Mesothelial cell of epicardium (in vitro differentiated cells): ENCODE measurements around the gene KIF16B. TPM values are rescaled to one million over a fixed set of nuclear protein-coding genes. Genes with fewer than 3 reads are reported as not detected.

Source experiments
- DNase-seq, 2 experiments: peaks; one replicate each; pipeline ENCODE4 v3.0.0; 2021; ENCODE audit warnings: low spot score in 2 of 2; ENCODE audit not compliant: unreplicated experiment in 2 of 2
- H3K27ac Mint-ChIP-seq: 2 replicates; pipeline ENCODE4 v1.8.0; 2021; ENCODE audit warnings: mixed read lengths
- H3K27me3 Mint-ChIP-seq: 2 replicates; pipeline ENCODE4 v1.8.0; 2021; ENCODE audit warnings: low read depth, mixed read lengths
- H3K36me3 Mint-ChIP-seq: 2 replicates; pipeline ENCODE4 v1.8.0; 2021; ENCODE audit warnings: mixed read lengths
- H3K4me1 Mint-ChIP-seq: 2 replicates; pipeline ENCODE4 v1.8.0; 2021; ENCODE audit warnings: mixed read lengths
- H3K4me3 Mint-ChIP-seq: 2 replicates; pipeline ENCODE4 v1.8.0; 2021; ENCODE audit warnings: mild to moderate bottlenecking, moderate library complexity, mixed read lengths
- H3K9me3 Mint-ChIP-seq: 2 replicates; pipeline ENCODE4 v1.8.0; 2021; ENCODE audit warnings: mixed read lengths
- total RNA-seq: library from RNA; stranded (reverse); gene quantifications from 3 replicates; pipeline ENCODE4 v1.2.1, GENCODE V29; 2021
- TF ChIP-seq, protein P1 (sequence below): fragments of 200-600 bp; sonication (generic); IDR thresholded peaks from one replicate; pipeline ENCODE4 v1.5.0; 2021; ENCODE audit warnings: antibody characterized with exemption; ENCODE audit not compliant: unreplicated experiment

The KIF16B gene
- total RNA-seq, 1 donor from 2014 or later, result 12.8 TPM

DNA sequence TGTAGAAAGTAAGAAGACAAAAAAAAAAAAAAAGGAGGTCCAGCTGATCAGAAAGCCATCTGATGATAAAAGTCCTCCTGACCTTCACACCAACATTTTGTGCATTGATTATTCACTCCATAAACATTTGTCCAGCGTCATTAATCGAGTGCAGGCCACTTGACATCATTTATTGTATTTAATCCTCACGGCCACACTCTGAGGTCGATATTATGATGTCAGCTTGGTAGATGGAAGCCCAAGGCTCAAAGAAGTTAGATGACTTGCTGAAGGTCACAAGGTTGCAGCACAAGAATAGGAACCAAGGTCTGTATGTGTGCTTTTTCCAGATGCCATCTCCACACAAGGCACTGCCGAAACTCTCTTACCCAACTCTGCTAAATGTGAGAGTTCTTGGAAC lies 328.4 kb downstream of the KIF16B start:
- no peak overlapping the region for H3K4me3 Mint-ChIP-seq
- H3K4me1 Mint-ChIP-seq, result no peaks in the 10 kb centered on the region
- peaks cover 15% of the 10 kb centered on the region for H3K27me3 Mint-ChIP-seq
- H3K36me3 Mint-ChIP-seq, result no peaks in the 10 kb centered on the region
- H3K9me3 Mint-ChIP-seq, result peaks cover 3% of the 10 kb centered on the region
- no peak for DNase-seq
- TF ChIP-seq, protein P1, sequence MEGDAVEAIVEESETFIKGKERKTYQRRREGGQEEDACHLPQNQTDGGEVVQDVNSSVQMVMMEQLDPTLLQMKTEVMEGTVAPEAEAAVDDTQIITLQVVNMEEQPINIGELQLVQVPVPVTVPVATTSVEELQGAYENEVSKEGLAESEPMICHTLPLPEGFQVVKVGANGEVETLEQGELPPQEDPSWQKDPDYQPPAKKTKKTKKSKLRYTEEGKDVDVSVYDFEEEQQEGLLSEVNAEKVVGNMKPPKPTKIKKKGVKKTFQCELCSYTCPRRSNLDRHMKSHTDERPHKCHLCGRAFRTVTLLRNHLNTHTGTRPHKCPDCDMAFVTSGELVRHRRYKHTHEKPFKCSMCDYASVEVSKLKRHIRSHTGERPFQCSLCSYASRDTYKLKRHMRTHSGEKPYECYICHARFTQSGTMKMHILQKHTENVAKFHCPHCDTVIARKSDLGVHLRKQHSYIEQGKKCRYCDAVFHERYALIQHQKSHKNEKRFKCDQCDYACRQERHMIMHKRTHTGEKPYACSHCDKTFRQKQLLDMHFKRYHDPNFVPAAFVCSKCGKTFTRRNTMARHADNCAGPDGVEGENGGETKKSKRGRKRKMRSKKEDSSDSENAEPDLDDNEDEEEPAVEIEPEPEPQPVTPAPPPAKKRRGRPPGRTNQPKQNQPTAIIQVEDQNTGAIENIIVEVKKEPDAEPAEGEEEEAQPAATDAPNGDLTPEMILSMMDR, result no peak
- H3K27ac Mint-ChIP-seq, result no peak overlapping the region

GRCh38 chr20:16243470-16243869 lies 329.8 kb downstream of the KIF16B start:
- H3K4me3 Mint-ChIP-seq, result no peak overlapping the region

DNA sequence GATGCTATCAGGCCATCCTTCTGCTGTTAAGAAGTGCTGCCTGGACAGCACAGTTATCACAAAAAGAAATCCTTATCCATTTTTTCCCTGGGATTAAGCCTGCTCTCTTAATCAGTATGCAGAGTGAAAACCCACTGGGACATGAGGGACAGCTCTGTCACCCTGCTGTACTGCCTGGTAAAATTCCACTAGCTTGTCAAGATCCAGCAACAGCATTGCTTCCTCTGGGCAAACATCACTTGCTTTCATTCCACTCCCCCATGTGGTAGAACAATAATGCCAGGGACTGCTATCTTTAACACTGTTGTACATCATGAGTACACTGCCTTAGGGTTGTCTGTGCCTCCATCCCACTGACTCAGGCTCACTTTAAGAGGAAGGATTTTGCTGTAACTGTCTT lies 331.3 kb downstream of the KIF16B start:
- no peak for DNase-seq
- no peaks in the 10 kb centered on the region for H3K4me1 Mint-ChIP-seq
- TF ChIP-seq, protein P1, result no peak
- H3K9me3 Mint-ChIP-seq, result peaks cover 27% of the 10 kb centered on the region
- H3K36me3 Mint-ChIP-seq, result no peaks in the 10 kb centered on the region
- H3K4me3 Mint-ChIP-seq, result no peak overlapping the region
- peaks cover 3% of the 10 kb centered on the region for H3K27me3 Mint-ChIP-seq
- H3K27ac Mint-ChIP-seq, result no peak overlapping the region

More at GRCh38 chr20:16243470-16243869, 329.8 kb downstream of the KIF16B start:
- H3K27ac Mint-ChIP-seq, result no peak overlapping the region
- peaks cover 15% of the 10 kb centered on the region for H3K27me3 Mint-ChIP-seq
- DNase-seq, result no peak
- peaks cover 17% of the 10 kb centered on the region for H3K9me3 Mint-ChIP-seq
- no peaks in the 10 kb centered on the region for H3K36me3 Mint-ChIP-seq
- TF ChIP-seq, protein P1, result no peak
- H3K4me1 Mint-ChIP-seq, result no peaks in the 10 kb centered on the region

DNA sequence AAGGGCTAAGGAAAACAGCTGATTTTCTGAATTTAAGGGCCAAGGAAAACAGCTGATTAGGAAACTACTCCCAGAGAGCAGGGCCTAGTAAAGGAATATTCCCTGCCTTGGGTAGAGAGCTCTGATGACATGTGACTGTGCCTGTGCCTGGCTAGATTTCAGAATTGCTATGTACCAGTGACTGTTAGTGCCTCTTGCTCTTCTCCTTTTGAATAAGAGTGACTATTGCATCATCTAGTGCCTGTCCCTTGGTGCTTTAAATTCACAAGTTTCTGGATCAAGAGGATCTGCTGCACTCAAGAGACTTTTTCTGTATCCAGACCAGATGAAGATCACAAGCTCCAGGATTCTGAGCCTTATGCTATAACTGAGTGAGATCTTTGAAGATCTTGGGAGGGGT lies 332.9 kb downstream of the KIF16B start:
- no peak overlapping the region for H3K27ac Mint-ChIP-seq

DNA sequence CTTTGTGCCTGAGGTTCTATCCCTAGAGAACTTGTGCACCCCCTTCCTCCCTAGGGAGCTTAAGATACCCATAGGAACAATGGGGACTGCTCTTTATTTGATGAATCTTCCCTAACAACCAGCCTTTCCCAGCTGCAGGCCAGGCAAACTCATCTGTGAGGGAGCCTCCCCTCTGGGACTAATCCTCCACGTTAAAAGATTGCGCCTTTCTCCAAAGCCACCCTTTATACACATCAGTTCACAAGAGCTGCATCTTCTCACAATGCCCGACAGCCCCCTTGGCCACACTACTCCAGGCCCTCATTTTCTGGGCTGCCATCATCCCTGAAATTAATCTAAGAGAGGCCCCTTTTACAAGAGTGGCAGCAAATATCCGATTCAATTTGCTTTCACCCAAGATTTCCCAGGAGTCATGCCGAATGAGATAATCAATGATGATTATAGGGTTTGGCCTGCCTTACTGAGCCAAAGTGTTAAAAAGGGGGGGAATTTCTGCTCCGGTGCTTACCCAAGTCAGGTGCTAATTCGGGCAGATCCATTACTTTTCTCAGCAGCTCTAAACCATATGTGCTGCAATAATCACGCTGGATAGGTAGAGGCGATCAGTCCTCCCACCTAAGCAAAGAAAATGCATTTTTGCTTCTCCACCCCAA lies 336.5 kb downstream of the KIF16B start:
- DNase-seq, result no peak
- Mint-ChIP-seq H3K4me3 (no peak overlapping the region), H3K27me3 (no peaks in the 10 kb centered on the region), H3K36me3 (no peaks in the 10 kb centered on the region), H3K27ac (no peak overlapping the region), H3K4me1 (no peaks in the 10 kb centered on the region), H3K9me3 (peaks cover 27% of the 10 kb centered on the region)
- TF ChIP-seq, protein P1, result no peak

More for the DNA sequence above, 332.9 kb downstream of the KIF16B start:
- H3K4me3 Mint-ChIP-seq, result no peak overlapping the region
- H3K9me3 Mint-ChIP-seq, result peaks cover 27% of the 10 kb centered on the region
- no peaks in the 10 kb centered on the region for H3K4me1 Mint-ChIP-seq
- peaks cover 3% of the 10 kb centered on the region for H3K27me3 Mint-ChIP-seq
- no peak for DNase-seq
- no peaks in the 10 kb centered on the region for H3K36me3 Mint-ChIP-seq
- TF ChIP-seq, protein P1, result no peak
